ENCODE results near the gene SRMS.

DNA sequence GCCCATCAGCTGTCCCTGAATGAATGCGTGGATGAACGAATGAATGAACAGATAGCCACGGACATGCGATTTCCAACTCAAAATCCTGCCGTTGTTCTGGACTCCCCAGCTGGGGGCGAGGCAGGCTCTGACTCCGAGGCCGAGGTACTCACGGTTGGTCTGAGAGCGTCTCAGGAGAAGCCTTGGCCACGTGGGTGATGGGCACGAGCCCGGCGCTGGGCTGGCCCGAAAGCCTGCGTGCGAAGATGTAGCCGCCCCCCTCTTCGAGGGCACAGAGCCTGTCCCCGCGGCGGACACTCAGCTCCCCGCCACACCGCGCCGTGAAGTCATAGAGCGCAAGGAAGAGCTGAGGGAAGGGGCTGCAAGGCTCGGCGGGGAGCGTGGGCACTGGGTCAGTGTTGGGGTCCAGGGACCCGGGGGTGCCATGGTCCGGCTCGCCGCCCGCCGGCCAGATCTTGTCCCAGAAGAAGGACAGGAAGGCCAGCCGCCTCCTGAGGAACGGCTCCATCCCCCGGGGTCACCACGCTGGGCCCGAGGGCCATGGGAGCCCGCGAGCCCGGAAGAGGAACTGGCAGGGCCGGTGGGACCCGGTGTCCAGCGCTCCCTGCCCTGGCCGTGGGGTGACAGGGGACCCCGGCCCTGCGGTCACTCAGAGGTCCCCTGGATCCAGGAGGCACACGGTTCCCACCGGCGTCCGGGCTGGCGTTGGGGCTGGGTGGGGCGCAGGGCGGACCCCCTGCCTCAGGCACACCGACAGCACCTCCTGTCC lies 409 bp downstream of the SRMS start:
- TF ChIP-seq, protein P1, sequence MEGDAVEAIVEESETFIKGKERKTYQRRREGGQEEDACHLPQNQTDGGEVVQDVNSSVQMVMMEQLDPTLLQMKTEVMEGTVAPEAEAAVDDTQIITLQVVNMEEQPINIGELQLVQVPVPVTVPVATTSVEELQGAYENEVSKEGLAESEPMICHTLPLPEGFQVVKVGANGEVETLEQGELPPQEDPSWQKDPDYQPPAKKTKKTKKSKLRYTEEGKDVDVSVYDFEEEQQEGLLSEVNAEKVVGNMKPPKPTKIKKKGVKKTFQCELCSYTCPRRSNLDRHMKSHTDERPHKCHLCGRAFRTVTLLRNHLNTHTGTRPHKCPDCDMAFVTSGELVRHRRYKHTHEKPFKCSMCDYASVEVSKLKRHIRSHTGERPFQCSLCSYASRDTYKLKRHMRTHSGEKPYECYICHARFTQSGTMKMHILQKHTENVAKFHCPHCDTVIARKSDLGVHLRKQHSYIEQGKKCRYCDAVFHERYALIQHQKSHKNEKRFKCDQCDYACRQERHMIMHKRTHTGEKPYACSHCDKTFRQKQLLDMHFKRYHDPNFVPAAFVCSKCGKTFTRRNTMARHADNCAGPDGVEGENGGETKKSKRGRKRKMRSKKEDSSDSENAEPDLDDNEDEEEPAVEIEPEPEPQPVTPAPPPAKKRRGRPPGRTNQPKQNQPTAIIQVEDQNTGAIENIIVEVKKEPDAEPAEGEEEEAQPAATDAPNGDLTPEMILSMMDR (IDR thresholded peaks at IDR 0.05) = no peak
- TF ChIP-seq EP300 (IDR thresholded peaks at IDR 0.05) = no peak
- no peak for TF ChIP-seq POLR2A (IDR thresholded peaks at IDR 0.05)
- no peak for TF ChIP-seq POLR2AphosphoS5 (IDR thresholded peaks at IDR 0.05)

Measured in gastroesophageal sphincter (tissue), 3 donors.